Measurements from ENCODE around the gene GINS3. TPM values are rescaled to one million over a fixed set of nuclear protein-coding genes. Genes with fewer than 3 reads are reported as not detected.

GINS3 gene
- total and polyA plus RNA-seq, 2 experiments from 2014 or later = 8.8 to 17.8 TPM

GRCh38 chr16:58343562-58343961 lies 48.7 kb upstream of the GINS3 start (continued):
- TF ChIP-seq, protein P1, sequence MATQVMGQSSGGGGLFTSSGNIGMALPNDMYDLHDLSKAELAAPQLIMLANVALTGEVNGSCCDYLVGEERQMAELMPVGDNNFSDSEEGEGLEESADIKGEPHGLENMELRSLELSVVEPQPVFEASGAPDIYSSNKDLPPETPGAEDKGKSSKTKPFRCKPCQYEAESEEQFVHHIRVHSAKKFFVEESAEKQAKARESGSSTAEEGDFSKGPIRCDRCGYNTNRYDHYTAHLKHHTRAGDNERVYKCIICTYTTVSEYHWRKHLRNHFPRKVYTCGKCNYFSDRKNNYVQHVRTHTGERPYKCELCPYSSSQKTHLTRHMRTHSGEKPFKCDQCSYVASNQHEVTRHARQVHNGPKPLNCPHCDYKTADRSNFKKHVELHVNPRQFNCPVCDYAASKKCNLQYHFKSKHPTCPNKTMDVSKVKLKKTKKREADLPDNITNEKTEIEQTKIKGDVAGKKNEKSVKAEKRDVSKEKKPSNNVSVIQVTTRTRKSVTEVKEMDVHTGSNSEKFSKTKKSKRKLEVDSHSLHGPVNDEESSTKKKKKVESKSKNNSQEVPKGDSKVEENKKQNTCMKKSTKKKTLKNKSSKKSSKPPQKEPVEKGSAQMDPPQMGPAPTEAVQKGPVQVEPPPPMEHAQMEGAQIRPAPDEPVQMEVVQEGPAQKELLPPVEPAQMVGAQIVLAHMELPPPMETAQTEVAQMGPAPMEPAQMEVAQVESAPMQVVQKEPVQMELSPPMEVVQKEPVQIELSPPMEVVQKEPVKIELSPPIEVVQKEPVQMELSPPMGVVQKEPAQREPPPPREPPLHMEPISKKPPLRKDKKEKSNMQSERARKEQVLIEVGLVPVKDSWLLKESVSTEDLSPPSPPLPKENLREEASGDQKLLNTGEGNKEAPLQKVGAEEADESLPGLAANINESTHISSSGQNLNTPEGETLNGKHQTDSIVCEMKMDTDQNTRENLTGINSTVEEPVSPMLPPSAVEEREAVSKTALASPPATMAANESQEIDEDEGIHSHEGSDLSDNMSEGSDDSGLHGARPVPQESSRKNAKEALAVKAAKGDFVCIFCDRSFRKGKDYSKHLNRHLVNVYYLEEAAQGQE (IDR thresholded peaks at IDR 0.05; ENCODE audit: unreplicated experiment) = no peak
- no peak for TF ChIP-seq NANOG (IDR thresholded peaks at IDR 0.05; ENCODE audit: borderline replicate concordance)

GRCh38 chr16:58345574-58346354 lies 46.5 kb upstream of the GINS3 start:
- TF ChIP-seq, protein P2, sequence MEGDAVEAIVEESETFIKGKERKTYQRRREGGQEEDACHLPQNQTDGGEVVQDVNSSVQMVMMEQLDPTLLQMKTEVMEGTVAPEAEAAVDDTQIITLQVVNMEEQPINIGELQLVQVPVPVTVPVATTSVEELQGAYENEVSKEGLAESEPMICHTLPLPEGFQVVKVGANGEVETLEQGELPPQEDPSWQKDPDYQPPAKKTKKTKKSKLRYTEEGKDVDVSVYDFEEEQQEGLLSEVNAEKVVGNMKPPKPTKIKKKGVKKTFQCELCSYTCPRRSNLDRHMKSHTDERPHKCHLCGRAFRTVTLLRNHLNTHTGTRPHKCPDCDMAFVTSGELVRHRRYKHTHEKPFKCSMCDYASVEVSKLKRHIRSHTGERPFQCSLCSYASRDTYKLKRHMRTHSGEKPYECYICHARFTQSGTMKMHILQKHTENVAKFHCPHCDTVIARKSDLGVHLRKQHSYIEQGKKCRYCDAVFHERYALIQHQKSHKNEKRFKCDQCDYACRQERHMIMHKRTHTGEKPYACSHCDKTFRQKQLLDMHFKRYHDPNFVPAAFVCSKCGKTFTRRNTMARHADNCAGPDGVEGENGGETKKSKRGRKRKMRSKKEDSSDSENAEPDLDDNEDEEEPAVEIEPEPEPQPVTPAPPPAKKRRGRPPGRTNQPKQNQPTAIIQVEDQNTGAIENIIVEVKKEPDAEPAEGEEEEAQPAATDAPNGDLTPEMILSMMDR (conservative IDR thresholded peaks at IDR 0.05; ENCODE audit: low read depth in 2 of 2) = peak in 1 of 2 experiments; percentile 26; a peak in 2 of 4 replicates
- TF ChIP-seq NANOG (IDR thresholded peaks at IDR 0.05; ENCODE audit: borderline replicate concordance) = no peak
- Mint-ChIP-seq H3K9me3 (0 out of 3 replicates have a peak, but pooled peaks cover 2% of the 10 kb centered on the region), H3K27ac (no peak overlapping the region), H3K4me3 (no peak overlapping the region), H3K4me1 (peaks cover 32% of the 10 kb centered on the region), H3K27me3 (ENCODE audit: insufficient read depth, low read depth, poor library complexity) (no peaks in the 10 kb centered on the region), H3K36me3 (ENCODE audit: low read depth) (no peaks in the 10 kb centered on the region)
- Histone ChIP-seq H4K20me1 (replicated peaks; ENCODE audit: insufficient read depth) (no peaks in the 10 kb centered on the region), H3K4me2 (no peak overlapping the region), H3K79me2 (replicated peaks; ENCODE audit: insufficient read depth) (no peaks in the 10 kb centered on the region), H3K27ac (ENCODE audit: low read depth) (no peak overlapping the region), H3F3A (replicated peaks; ENCODE audit: low read depth) (no peaks in the 10 kb centered on the region), H3K9me2 (ENCODE audit: insufficient read depth) (no peaks in the 10 kb centered on the region), H3K36me3 (ENCODE audit: insufficient read depth) (no peaks in the 10 kb centered on the region), H3K4me1 (ENCODE audit: insufficient read depth) (peaks cover 20% of the 10 kb centered on the region), H3K4me3 (no peak overlapping the region), H2AFZ (peak overlapping the region; percentile 23; the same call in 1 of the 2 replicates), H3K27me3 (ENCODE audit: insufficient read depth) (no peaks in the 10 kb centered on the region)
- DNase-seq (ENCODE audit: low spot score) (no peak), ATAC-seq (no peak)

- Mint-ChIP-seq H3K4me1 (peaks cover 32% of the 10 kb centered on the region), H3K36me3 (ENCODE audit: low read depth) (no peaks in the 10 kb centered on the region), H3K9me3 (peaks cover 6% of the 10 kb centered on the region; the same call in 1 of the 3 replicates), H3K4me3 (no peak overlapping the region), H3K27me3 (ENCODE audit: insufficient read depth, low read depth, poor library complexity) (no peaks in the 10 kb centered on the region), H3K27ac (no peak overlapping the region)
- no peak overlapping the region for H3K4me3 ChIP-seq
- H3K9me2 ChIP-seq (ENCODE audit: insufficient read depth) = no peaks in the 10 kb centered on the region
- H3K4me2 ChIP-seq = peak overlapping the region; percentile 41; the same call in 1 of the 2 replicates
- 0 out of 3 replicates have a peak, but pooled peaks have one; percentile 23 for ATAC-seq
- no peak overlapping the region for H3K27ac ChIP-seq (ENCODE audit: low read depth)
- H3F3A ChIP-seq (replicated peaks; ENCODE audit: low read depth) = no peaks in the 10 kb centered on the region
- DNase-seq (ENCODE audit: low spot score) = no peak
- no peaks in the 10 kb centered on the region for H4K20me1 ChIP-seq (replicated peaks; ENCODE audit: insufficient read depth)
- no peak overlapping the region for H2AFZ ChIP-seq
- no peaks in the 10 kb centered on the region for H3K27me3 ChIP-seq (ENCODE audit: insufficient read depth)
- H3K79me2 ChIP-seq (replicated peaks; ENCODE audit: insufficient read depth) = no peaks in the 10 kb centered on the region
- no peaks in the 10 kb centered on the region for H3K36me3 ChIP-seq (ENCODE audit: insufficient read depth)
- peaks cover 20% of the 10 kb centered on the region for H3K4me1 ChIP-seq (ENCODE audit: insufficient read depth)
- TF ChIP-seq NANOG (IDR thresholded peaks at IDR 0.05; ENCODE audit: borderline replicate concordance) = no peak
- no peak for TF ChIP-seq ZNF462 (CRISPR knock-in tag; IDR thresholded peaks at IDR 0.05)
- TF ChIP-seq EZH2phosphoT487 (IDR thresholded peaks at IDR 0.05; ENCODE audit: unreplicated experiment) = no peak
Measured at GRCh38 chr16:58346831-58347371, 45.4 kb upstream of the GINS3 start.

All from GM23338 (cell line).